Activated T-helper 17 cell treated with anti-CD3 and anti-CD28 coated beads, Interleukin-2, amount 50 U/mL, for 72 hours (primary cell): ENCODE data around the gene DQX1. TPM values are rescaled to one million over a fixed set of nuclear protein-coding genes. Genes with fewer than 3 reads are reported as not detected.
A peak's percentile ranks its signal among the peaks of the same experiment; 100 is the strongest.
"Not testable (repeated sequence)": the region's sequence is repeated elsewhere in the genome, so short reads cannot be mapped to it uniquely, and the experiment has no call there.

Experiments
- ATAC-seq: fragments of 150-1000 bp; cut with Tn5 transposase; replicated peaks from 2 replicates; pipeline ENCODE4 v1.10.0; 2021; ENCODE audit warnings: mild to moderate bottlenecking, moderate library complexity
- H3K27ac Mint-ChIP-seq: one replicate; pipeline ENCODE4 v1.8.0; 2022; ENCODE audit warnings: mixed read lengths
- H3K27me3 Mint-ChIP-seq: one replicate; pipeline ENCODE4 v1.8.0; 2022; ENCODE audit warnings: mixed read lengths
- H3K36me3 Mint-ChIP-seq: one replicate; pipeline ENCODE4 v1.8.0; 2022; ENCODE audit warnings: low read depth, mild to moderate bottlenecking, mixed read lengths
- H3K4me1 Mint-ChIP-seq: one replicate; pipeline ENCODE4 v1.8.0; 2022; ENCODE audit warnings: mixed read lengths
- H3K4me3 Mint-ChIP-seq: one replicate; pipeline ENCODE4 v1.8.0; 2022; ENCODE audit warnings: mild to moderate bottlenecking, mixed read lengths
- H3K9me3 Mint-ChIP-seq: one replicate; pipeline ENCODE4 v1.8.0; 2022; ENCODE audit warnings: mixed read lengths
- total RNA-seq, 2 donors: library from RNA; stranded (reverse); gene quantifications; one replicate each; pipeline ENCODE4 v1.2.3, GENCODE V29; 2022

DQX1 gene
- total RNA-seq, 2 donors from 2014 or later, result 0.74 to 0.76 TPM

GRCh38 chr2:74471332-74472065, 54.5 kb downstream of the DQX1 start:
- ATAC-seq, result no peak
- peak overlapping the region; percentile 97 for H3K27ac Mint-ChIP-seq
- H3K4me1 Mint-ChIP-seq, result peaks cover 9% of the 10 kb centered on the region
- peak overlapping the region; percentile 98 for H3K4me3 Mint-ChIP-seq
- H3K9me3 Mint-ChIP-seq, result no peaks in the 10 kb centered on the region
- no peaks in the 10 kb centered on the region for H3K27me3 Mint-ChIP-seq
- H3K36me3 Mint-ChIP-seq, result peaks cover 54% of the 10 kb centered on the region

GRCh38 chr2:74470742-74471141, 55.3 kb downstream of the DQX1 start:
- H3K4me1 Mint-ChIP-seq, ATAC-seq, H3K27me3 Mint-ChIP-seq, H3K9me3 Mint-ChIP-seq: not testable (repeated sequence)
- Mint-ChIP-seq H3K4me3 (peak overlapping the region; percentile 98), H3K27ac (peak overlapping the region; percentile 81), H3K36me3 (peaks cover 52% of the 10 kb centered on the region)

Other genes with a start within 250 kb of the DQX1 start
- gene SLC4A5, start 182.8 kb downstream of the DQX1 start, total RNA-seq, result 1 to 10 TPM; 2.2 to 4.4 TPM
- 100 to 1,000 TPM in 1 of 2 donors, 10 to 100 TPM in 1; 84.0 to 108 TPM for gene DCTN1, start 145.9 kb downstream of the DQX1 start, total RNA-seq
- gene C2orf81, start 104.6 kb downstream of the DQX1 start, total RNA-seq, result 1 to 10 TPM; 2.3 to 9.7 TPM
- gene WDR54, start 104.5 kb downstream of the DQX1 start, total RNA-seq, result 100 to 1,000 TPM in 1 of 2 donors, 10 to 100 TPM in 1; 85.8 to 194 TPM
- 1 to 10 TPM; 1.2 to 3.1 TPM for gene RTKN, start 84.3 kb downstream of the DQX1 start, total RNA-seq
- 10 to 100 TPM; 27.8 to 37.9 TPM for gene INO80B, start 71.1 kb downstream of the DQX1 start, total RNA-seq
- 10 to 100 TPM; 34.1 to 48.5 TPM for gene WBP1, start 67.8 kb downstream of the DQX1 start, total RNA-seq
- gene MOGS, start 60.8 kb downstream of the DQX1 start, total RNA-seq, result 10 to 100 TPM; 68.3 to 70.9 TPM
- 10 to 100 TPM; 83.8 to 91.2 TPM for gene MRPL53, start 53.6 kb downstream of the DQX1 start, total RNA-seq
- gene CCDC142, start 43.2 kb downstream of the DQX1 start, total RNA-seq, result 10 to 100 TPM; 25.4 to 26.3 TPM
- gene TTC31, start 43.1 kb downstream of the DQX1 start, total RNA-seq, result 10 to 100 TPM; 27.2 to 32.4 TPM
- 1 to 10 TPM in 1 of 2 donors, under 1 TPM in 1; 0.39 to 1.3 TPM for gene LBX2, start 26.6 kb downstream of the DQX1 start, total RNA-seq
- 10 to 100 TPM; 22.0 to 32.8 TPM for gene PCGF1, start 18.5 kb downstream of the DQX1 start, total RNA-seq
- 1 to 10 TPM in 1 of 2 donors, under 1 TPM in 1; 0.39 to 1.4 TPM for gene TLX2, start 11.8 kb downstream of the DQX1 start, total RNA-seq
- gene AUP1, start 3.5 kb upstream of the DQX1 start, total RNA-seq, result 100 to 1,000 TPM in 1 of 2 donors, 10 to 100 TPM in 1; 72.2 to 116 TPM
- 10 to 100 TPM; 75.6 to 81.2 TPM for gene HTRA2, start 3.7 kb upstream of the DQX1 start, total RNA-seq
- 1 to 10 TPM; 2.0 to 4.4 TPM for gene LOXL3, start 27.7 kb upstream of the DQX1 start, total RNA-seq
- gene DOK1, start 28.5 kb upstream of the DQX1 start, total RNA-seq, result 10 to 100 TPM; 23.7 to 32.4 TPM
- not detected for gene M1AP, start 122.1 kb upstream of the DQX1 start, total RNA-seq
- 1 to 10 TPM; 6.5 to 7.3 TPM for gene SEMA4F, start 128.0 kb upstream of the DQX1 start, total RNA-seq